ENCODE results near the gene LY6G5B.

- no peak for TF ChIP-seq CTCF (IDR thresholded peaks at IDR 0.05; ENCODE audit: borderline replicate concordance, extremely low read depth, low read length, poor library complexity, severe bottlenecking)
- TF ChIP-seq EZH2 (IDR thresholded peaks at IDR 0.05; ENCODE audit: borderline replicate concordance, low read depth, low read length, severe bottlenecking) = no peak
These were observed 28.4 kb upstream of the LY6G5B start for GRCh38 chr6:31641370-31641769.

Measured in DND-41 (cell line).